Activated naive CD8-positive, alpha-beta T cell treated with anti-CD3 and anti-CD28 coated beads, Interleukin-2, amount 50 U/mL, for 24 hours (primary cell): Measurements from ENCODE around the gene CDC42BPA.
"Not testable (repeated sequence)": the region's sequence is repeated elsewhere in the genome, so short reads cannot be mapped to it uniquely, and the experiment has no call there.

Source experiments
- ATAC-seq: fragments of 150-1000 bp; cut with Tn5 transposase; one replicate; pipeline ENCODE4 v1.10.0; 2021
- DNase-seq: peaks from one replicate; pipeline ENCODE4 v3.0.0; 2021
- H3K27ac Mint-ChIP-seq: one replicate; pipeline ENCODE4 v1.8.0; 2021; ENCODE audit warnings: mild to moderate bottlenecking, mixed read lengths
- H3K27me3 Mint-ChIP-seq: one replicate; pipeline ENCODE4 v1.8.0; 2021; ENCODE audit warnings: mixed read lengths
- H3K36me3 Mint-ChIP-seq: one replicate; pipeline ENCODE4 v1.8.0; 2021; ENCODE audit warnings: low read depth, mixed read lengths
- H3K4me1 Mint-ChIP-seq: one replicate; pipeline ENCODE4 v1.8.0; 2021; ENCODE audit warnings: mixed read lengths
- H3K4me3 Mint-ChIP-seq: one replicate; pipeline ENCODE4 v1.8.0; 2021; ENCODE audit warnings: mild to moderate bottlenecking, moderate library complexity, mixed read lengths
- H3K9me3 Mint-ChIP-seq: one replicate; pipeline ENCODE4 v1.8.0; 2021; ENCODE audit warnings: mixed read lengths

CDC42BPA gene

DNA sequence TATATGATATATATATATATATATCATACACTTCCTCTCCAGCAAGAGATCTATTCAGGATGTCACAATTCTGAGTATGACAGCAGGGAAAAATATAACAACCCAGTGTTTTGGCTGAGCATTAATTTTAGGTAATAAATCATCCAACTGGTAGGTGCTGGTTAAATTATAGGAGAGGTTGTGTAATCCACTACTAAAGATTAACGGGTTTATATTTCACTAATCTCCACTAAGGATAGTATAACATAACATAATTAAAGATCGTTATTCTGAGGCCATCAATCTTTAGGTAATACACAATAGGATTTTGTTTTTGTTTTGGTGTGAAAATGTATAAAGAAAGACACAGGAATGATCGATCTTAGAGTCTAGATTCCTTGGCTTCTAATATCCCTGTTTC, 276.0 kb downstream of the CDC42BPA start:
- H3K27ac Mint-ChIP-seq = no peak overlapping the region
- H3K27me3 Mint-ChIP-seq = peaks cover 20% of the 10 kb centered on the region
- no peaks in the 10 kb centered on the region for H3K9me3 Mint-ChIP-seq
- ATAC-seq (no peak), DNase-seq (no peak)
- H3K36me3 Mint-ChIP-seq = no peaks in the 10 kb centered on the region
- H3K4me3 Mint-ChIP-seq = no peak overlapping the region
- no peaks in the 10 kb centered on the region for H3K4me1 Mint-ChIP-seq

DNA sequence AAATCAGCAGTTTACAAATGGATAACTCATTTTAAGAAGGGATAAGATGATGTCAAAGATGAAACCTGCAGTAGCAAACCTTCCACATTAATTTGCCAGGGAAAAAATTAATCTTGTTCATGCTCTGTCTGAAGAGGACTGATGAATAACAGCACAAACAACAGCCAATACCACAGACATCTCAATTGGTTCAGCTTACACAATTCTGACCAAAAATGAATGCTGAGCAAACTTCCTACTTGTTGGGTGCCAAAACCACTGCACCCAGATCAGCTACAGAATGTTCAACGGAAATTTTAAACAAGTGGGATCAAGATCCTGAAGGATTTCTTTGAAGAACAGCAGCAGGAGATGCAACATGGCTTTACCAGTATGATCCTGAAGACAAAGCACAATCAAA, 279.9 kb downstream of the CDC42BPA start:
- DNase-seq = no peak
- H3K4me3 Mint-ChIP-seq = no peak overlapping the region
- no peaks in the 10 kb centered on the region for H3K4me1 Mint-ChIP-seq
- ATAC-seq = no peak
- no peaks in the 10 kb centered on the region for H3K36me3 Mint-ChIP-seq
- H3K9me3 Mint-ChIP-seq = no peaks in the 10 kb centered on the region
- H3K27me3 Mint-ChIP-seq = peaks cover 4% of the 10 kb centered on the region
- no peak overlapping the region for H3K27ac Mint-ChIP-seq

DNA sequence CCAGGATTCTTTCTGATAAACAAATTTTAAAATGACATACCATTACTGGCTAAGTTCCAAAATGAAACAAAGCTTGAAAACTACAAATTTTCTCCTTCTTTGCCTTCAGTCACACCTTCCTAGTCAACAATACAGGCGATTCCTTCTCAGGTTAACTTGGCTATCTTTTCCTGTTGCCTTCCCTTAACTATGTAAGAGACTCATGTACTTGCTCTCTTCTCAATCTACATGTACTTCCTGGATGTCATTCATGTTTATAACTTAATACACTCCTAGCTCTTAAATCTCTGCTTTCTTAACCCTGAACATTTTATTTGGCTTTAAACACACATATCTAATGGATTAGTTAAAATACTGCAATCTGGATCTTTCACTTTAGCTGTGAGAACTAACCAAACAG, 281.2 kb downstream of the CDC42BPA start:
- Mint-ChIP-seq H3K27ac (no peak overlapping the region), H3K9me3 (no peaks in the 10 kb centered on the region), H3K4me1 (no peaks in the 10 kb centered on the region), H3K36me3 (no peaks in the 10 kb centered on the region), H3K4me3 (no peak overlapping the region), H3K27me3 (no peaks in the 10 kb centered on the region)
- DNase-seq = no peak
- no peak for ATAC-seq

DNA sequence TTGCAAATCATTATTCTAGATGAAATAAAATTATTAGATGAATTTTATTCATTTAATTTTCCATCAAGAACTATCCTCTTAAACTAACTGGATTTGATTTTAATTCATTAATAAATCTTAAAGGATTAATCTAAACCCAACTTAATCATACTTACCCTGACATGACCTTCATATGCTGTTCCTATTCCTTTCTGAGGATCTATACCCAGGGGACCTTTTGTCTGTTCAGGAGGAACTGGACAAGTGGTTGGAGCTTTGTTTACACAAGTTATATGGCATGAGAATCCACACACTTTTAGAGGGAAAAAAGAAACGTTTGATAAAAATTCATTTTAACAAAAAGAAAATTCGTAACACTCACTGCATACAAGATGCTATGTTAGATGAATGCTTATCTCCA, 283.0 kb downstream of the CDC42BPA start:
- H3K27me3 Mint-ChIP-seq = no peaks in the 10 kb centered on the region
- DNase-seq (no peak), ATAC-seq (no peak)
- H3K9me3 Mint-ChIP-seq = no peaks in the 10 kb centered on the region
- H3K4me3 Mint-ChIP-seq = no peak overlapping the region
- no peak overlapping the region for H3K27ac Mint-ChIP-seq
- no peaks in the 10 kb centered on the region for H3K4me1 Mint-ChIP-seq
- H3K36me3 Mint-ChIP-seq = no peaks in the 10 kb centered on the region

GRCh38 chr1:227033880-227034279, 284.4 kb downstream of the CDC42BPA start:
- ATAC-seq = no peak
- no peaks in the 10 kb centered on the region for H3K9me3 Mint-ChIP-seq
- H3K27me3 Mint-ChIP-seq = no peaks in the 10 kb centered on the region
- no peak overlapping the region for H3K27ac Mint-ChIP-seq
- no peaks in the 10 kb centered on the region for H3K36me3 Mint-ChIP-seq
- DNase-seq = no peak
- no peaks in the 10 kb centered on the region for H3K4me1 Mint-ChIP-seq
- H3K4me3 Mint-ChIP-seq = no peak overlapping the region

- Mint-ChIP-seq H3K4me3 (no peak overlapping the region), H3K9me3 (no peaks in the 10 kb centered on the region), H3K4me1 (no peaks in the 10 kb centered on the region), H3K27ac (no peak overlapping the region), H3K36me3 (no peaks in the 10 kb centered on the region), H3K27me3 (no peaks in the 10 kb centered on the region)
- ATAC-seq (no peak), DNase-seq (no peak)
Measured at GRCh38 chr1:227032396-227032795, 285.9 kb downstream of the CDC42BPA start.

GRCh38 chr1:227016990-227017389, 301.3 kb downstream of the CDC42BPA start:
- Mint-ChIP-seq H3K27me3 (no peaks in the 10 kb centered on the region), H3K4me3 (no peak overlapping the region), H3K27ac (no peak overlapping the region), H3K4me1 (no peaks in the 10 kb centered on the region), H3K36me3 (no peaks in the 10 kb centered on the region), H3K9me3 (peaks cover 5% of the 10 kb centered on the region)
- no peak for ATAC-seq
- no peak for DNase-seq

DNA sequence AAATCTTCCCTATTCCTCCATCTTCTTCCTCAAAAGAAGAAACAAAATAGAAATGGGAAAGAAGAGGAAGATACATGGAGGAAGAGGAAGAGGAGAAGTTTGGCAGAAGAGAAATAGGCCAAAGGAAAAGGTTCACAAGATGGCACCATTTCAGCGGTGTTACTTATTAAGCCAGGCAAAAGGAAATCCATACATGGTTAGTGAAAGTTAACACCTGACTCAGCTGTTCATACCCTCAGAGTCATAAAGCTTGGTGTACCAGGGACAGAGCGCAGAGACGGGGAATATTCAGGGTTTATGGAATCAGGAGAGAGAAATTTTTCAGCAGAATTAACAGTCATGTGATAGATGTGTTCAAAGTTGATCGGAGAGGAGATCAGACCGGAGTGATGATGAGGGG, 307.6 kb downstream of the CDC42BPA start:
- Mint-ChIP-seq H3K4me1 (no peaks in the 10 kb centered on the region), H3K27ac (no peak overlapping the region), H3K27me3 (peaks cover 6% of the 10 kb centered on the region), H3K4me3 (no peak overlapping the region), H3K9me3 (no peaks in the 10 kb centered on the region), H3K36me3 (no peaks in the 10 kb centered on the region)
- no peak for DNase-seq
- ATAC-seq = no peak

DNA sequence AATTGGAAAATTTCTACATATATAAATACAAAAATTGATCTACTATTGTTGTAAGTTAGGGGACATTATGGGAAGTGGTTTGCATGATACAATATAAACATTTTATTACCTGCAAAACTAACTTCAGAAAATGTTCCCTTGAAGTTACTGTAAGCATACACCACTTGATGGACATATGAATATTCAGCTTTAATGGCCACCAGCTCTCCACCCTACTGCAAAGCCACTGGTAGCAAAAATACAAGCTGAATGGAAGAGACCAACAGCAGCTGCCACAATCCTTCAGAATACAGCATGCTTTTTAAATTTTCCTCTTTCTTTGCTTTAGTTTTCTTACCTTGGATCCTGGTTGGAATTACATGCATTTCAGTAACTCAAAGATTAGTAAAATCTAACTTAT, 308.4 kb downstream of the CDC42BPA start:
- H3K27ac Mint-ChIP-seq = no peak overlapping the region
- H3K27me3 Mint-ChIP-seq = peaks cover 6% of the 10 kb centered on the region
- H3K36me3 Mint-ChIP-seq = no peaks in the 10 kb centered on the region
- DNase-seq = no peak
- H3K4me3 Mint-ChIP-seq = no peak overlapping the region
- H3K4me1 Mint-ChIP-seq = no peaks in the 10 kb centered on the region
- no peak for ATAC-seq
- H3K9me3 Mint-ChIP-seq = no peaks in the 10 kb centered on the region

DNA sequence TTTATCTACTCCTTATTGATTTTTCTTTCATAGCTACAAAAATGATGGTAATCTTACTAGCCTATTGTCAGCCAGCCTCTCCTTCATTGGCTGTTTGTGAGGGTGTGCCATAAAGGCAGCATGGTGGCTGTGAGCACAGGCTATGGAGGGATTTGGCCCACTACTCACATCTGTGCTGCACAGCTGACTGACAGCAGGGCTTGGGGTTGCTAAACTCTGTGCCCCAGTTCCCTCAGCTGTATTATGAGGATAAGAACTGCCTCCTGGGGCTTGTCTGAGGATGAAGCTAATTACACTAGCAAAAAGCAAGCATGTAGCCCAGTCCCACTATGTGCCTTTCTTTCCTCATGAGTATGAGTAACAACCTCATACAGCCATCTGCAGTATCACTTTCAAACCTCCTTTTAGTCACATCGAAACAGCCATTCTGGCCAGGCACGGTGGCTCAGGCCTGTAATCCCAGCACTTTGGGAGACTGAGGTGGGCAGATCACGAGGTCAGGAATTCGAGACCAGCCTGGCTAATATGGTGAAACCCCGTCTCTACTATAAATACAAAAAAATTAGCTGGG, 312.0 kb downstream of the CDC42BPA start:
- DNase-seq = no peak
- Mint-ChIP-seq H3K27ac (no peak overlapping the region), H3K27me3 (peaks cover 6% of the 10 kb centered on the region), H3K4me3 (no peak overlapping the region), H3K4me1 (no peaks in the 10 kb centered on the region), H3K9me3 (no peaks in the 10 kb centered on the region), H3K36me3 (no peaks in the 10 kb centered on the region)
- no peak for ATAC-seq

- H3K4me3 Mint-ChIP-seq = no peak overlapping the region
- H3K27ac Mint-ChIP-seq = no peak overlapping the region
Measured at GRCh38 chr1:227004796-227005195, 313.5 kb downstream of the CDC42BPA start.

DNA sequence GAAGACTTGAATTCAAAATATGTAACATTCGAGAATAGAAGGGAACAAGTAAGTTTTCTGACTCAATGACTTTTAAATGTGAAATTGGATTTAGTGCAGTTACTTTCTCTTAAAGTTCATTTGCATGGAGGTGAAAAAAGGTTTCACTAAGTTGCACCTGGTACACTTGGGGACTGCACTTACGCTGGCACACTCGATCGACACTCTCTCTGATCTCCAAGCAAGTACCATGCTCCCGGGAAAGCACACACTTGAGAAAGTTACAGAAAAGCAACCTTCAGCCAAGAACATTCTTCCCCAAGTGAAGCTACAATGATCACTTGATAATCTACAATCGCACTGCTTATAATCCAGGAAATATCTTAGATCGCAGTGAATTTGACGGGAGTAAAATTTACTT, 315.1 kb downstream of the CDC42BPA start:
- DNase-seq (no peak), ATAC-seq (no peak)
- no peaks in the 10 kb centered on the region for H3K27me3 Mint-ChIP-seq
- H3K27ac Mint-ChIP-seq = no peak overlapping the region
- H3K4me3 Mint-ChIP-seq = no peak overlapping the region
- no peaks in the 10 kb centered on the region for H3K4me1 Mint-ChIP-seq
- H3K9me3 Mint-ChIP-seq = peaks cover 5% of the 10 kb centered on the region
- H3K36me3 Mint-ChIP-seq = no peaks in the 10 kb centered on the region

More at GRCh38 chr1:227004796-227005195, 313.5 kb downstream of the CDC42BPA start:
- Mint-ChIP-seq H3K9me3 (no peaks in the 10 kb centered on the region), H3K4me1 (no peaks in the 10 kb centered on the region), H3K27me3 (peaks cover 2% of the 10 kb centered on the region), H3K36me3 (no peaks in the 10 kb centered on the region)
- ATAC-seq = no peak
- DNase-seq = no peak

DNA sequence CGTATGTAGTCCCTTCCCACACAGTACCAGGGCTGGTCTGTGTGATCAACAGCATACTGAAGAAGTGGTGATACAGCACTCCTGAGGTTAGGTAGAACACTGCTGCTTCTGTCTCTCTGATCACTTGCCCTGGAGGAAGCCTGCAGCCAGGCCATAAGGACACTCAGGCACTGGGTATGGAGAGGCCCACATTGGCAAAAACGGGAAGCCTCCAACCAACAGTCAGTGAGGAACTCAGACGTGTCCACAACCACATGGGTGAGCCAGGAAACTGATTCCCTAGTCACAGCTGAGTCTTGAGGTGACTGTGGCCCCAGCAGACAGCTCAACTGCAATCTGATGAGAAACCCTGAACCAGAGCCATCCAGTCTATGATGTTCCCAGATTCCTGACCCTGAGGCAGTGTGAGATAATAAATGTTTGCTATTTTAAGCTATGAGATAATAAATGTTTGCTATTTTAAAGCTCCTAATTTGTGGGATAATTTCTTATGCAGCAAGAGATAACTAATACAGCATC, 315.7 kb downstream of the CDC42BPA start:
- no peak for ATAC-seq
- Mint-ChIP-seq H3K27me3 (peaks cover 2% of the 10 kb centered on the region), H3K4me1 (no peaks in the 10 kb centered on the region), H3K36me3 (no peaks in the 10 kb centered on the region), H3K9me3 (peaks cover 8% of the 10 kb centered on the region), H3K27ac (no peak overlapping the region), H3K4me3 (no peak overlapping the region)
- no peak for DNase-seq

DNA sequence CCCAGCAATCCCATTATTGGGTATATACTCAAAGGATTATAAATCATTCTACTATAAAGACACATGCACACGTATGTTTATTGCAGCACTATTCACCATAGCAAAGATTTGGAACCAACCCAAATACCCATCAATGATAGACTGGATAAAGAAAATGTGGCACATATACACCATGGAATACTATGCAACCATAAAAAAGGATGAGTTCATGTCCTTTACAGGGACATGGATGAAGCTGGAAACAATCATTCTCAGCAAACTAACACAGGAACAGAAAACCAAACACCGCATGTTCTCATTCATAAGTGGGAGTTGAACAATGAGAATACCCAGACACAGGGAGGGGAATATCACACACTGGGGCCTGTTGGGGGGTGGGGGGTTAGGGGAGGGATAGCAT, 318.7 kb downstream of the CDC42BPA start:
- not testable (repeated sequence) for ATAC-seq, H3K36me3 Mint-ChIP-seq, H3K27ac Mint-ChIP-seq, H3K4me3 Mint-ChIP-seq, DNase-seq, H3K4me1 Mint-ChIP-seq, H3K27me3 Mint-ChIP-seq
- H3K9me3 Mint-ChIP-seq = peaks cover 11% of the 10 kb centered on the region

DNA sequence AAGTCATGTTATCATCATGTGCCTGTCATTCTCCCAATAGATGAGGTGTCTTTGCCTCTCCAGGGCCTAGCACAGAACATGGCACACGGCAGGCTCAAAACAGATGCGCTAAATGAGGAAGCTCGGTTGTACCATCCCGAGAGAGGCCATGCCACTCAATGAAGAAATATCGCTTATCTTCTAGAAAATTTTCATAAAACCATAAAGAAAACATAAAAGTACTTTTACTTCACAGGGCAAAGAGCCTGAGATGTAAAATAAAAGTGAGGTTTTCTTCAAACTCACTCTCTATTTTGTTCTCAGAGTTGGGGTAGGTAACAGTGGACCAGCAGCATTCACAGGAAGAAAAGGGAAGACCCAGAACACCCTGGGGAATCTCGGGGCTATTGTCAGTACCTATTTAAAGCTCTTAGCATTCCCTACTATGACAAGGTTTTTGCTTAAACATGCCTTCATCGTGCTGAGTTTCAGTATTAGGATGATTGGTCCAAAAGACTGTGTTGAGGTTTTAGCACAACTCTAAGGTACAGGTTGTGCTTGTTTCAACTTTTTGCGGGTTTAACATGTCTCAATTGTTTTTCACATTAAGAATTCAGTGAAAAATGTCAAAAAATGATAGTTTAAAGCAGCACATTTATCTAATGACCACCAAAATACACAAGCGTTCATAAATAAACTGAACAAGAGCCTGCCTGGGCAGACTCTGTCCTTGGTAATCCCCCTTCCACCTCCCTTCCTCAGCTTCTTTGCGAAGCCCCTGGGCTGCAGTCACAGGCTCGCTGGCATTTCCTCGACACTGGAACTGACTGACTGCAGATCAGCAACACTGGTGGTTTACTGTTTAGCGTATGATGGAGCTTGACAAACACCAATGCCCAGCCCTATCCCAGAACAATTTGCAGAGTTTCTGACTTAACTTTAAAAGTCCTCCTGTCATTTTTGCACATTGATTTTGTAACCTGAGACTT, 322.6 kb downstream of the CDC42BPA start:
- no peaks in the 10 kb centered on the region for H3K36me3 Mint-ChIP-seq
- ATAC-seq (no peak), DNase-seq (no peak)
- no peak overlapping the region for H3K27ac Mint-ChIP-seq
- H3K27me3 Mint-ChIP-seq = peaks cover 5% of the 10 kb centered on the region
- H3K4me1 Mint-ChIP-seq = peaks cover 2% of the 10 kb centered on the region
- no peak overlapping the region for H3K4me3 Mint-ChIP-seq
- H3K9me3 Mint-ChIP-seq = peaks cover 11% of the 10 kb centered on the region
